Lower leg skin (tissue), 3 donors: Measurements from ENCODE around the gene OR13C8.
"Not testable (repeated sequence)": the region's sequence is repeated elsewhere in the genome, so short reads cannot be mapped to it uniquely, and the experiment has no call there.

Experiments used
- CTCF ChIP-seq, 3 donors: fragments of 450-650 bp; IDR thresholded peaks; one replicate each; pipeline ENCODE4 v1.5.1; 2016; ENCODE audit warnings: antibody characterized with exemption in 3 of 3, mild to moderate bottlenecking in 3 of 3, moderate library complexity in 2 of 3
- POLR2A ChIP-seq, 2 donors: fragments of 450-650 bp; IDR thresholded peaks; one replicate each; pipeline ENCODE4 v1.6.1; 2016 to 2017; ENCODE audit warnings: antibody characterized with exemption in 2 of 2, mild to moderate bottlenecking in 1 of 2, moderate library complexity in 1 of 2

- not testable (repeated sequence) for TF ChIP-seq CTCF, POLR2A (IDR thresholded peaks at IDR 0.05)
These were observed 36.6 kb downstream of the OR13C8 start, which contains the start of gene OR13C2 for GRCh38 chr9:104605527-104605926.
